SK-N-MC (cell line): Measurements from ENCODE around the gene KLK14.

Experiments used
- EZH2 ChIP-seq: fragments of 200-600 bp; sonication (generic); IDR thresholded peaks from one replicate; pipeline ENCODE4 v1.6.1; 2017; ENCODE audit warnings: antibody characterized with exemption
- FOXP2 ChIP-seq: optimal IDR thresholded peaks from 2 replicates; pipeline ENCODE3; 2011; ENCODE audit warnings: mild to moderate bottlenecking, moderate library complexity; ENCODE audit not compliant: insufficient read depth; ENCODE audit errors: extremely low read length, control extremely low read depth
- POLR2AphosphoS5 ChIP-seq: IDR thresholded peaks from 2 replicates; pipeline ENCODE4 v1.6.1; 2012; ENCODE audit warnings: mild to moderate bottlenecking, low read depth, low read length, borderline replicate concordance

- TF ChIP-seq EZH2 (peak; percentile 31), POLR2AphosphoS5 (no peak), FOXP2 (no peak)
Measured at GRCh38 chr19:51116736-51117286, 34.1 kb upstream of the KLK14 start.
